BJ (cell line): ENCODE measurements around the gene CGB7. TPM values are rescaled to one million over a fixed set of nuclear protein-coding genes. Genes with fewer than 3 reads are reported as not detected.
"Not testable (repeated sequence)": the region's sequence is repeated elsewhere in the genome, so short reads cannot be mapped to it uniquely, and the experiment has no call there.

Experiments
- CTCF ChIA-PET: fragments of 350-600 bp; formaldehyde crosslinking; extraction: SDS; loops from one replicate; lab custom pipeline; 2021; ENCODE audit warnings: antibody characterized with exemption, inconsistent platforms; lab: Yijun Ruan, JAX
- POLR2A ChIA-PET: fragments of 300-600 bp; sonication (Branson Sonifier 250); formaldehyde crosslinking; extraction: SDS; loops from one replicate; lab custom pipeline; 2021; ENCODE audit warnings: antibody characterized with exemption; lab: Charles Lee
- DNase-seq: peaks from one replicate; pipeline ENCODE4 v3.0.0-alpha.2; 2011; ENCODE audit warnings: low read depth
- H3K27me3 ChIP-seq: 2 replicates; pipeline ENCODE4 v1.6.0; 2011; ENCODE audit warnings: low read length; ENCODE audit not compliant: control insufficient read depth, insufficient read depth
- H3K36me3 ChIP-seq: 2 replicates; pipeline ENCODE4 v1.5.1; 2011; ENCODE audit warnings: low read length; ENCODE audit not compliant: control insufficient read depth, insufficient read depth
- H3K4me3 ChIP-seq: 2 replicates; pipeline ENCODE4 v1.5.1; 2011; ENCODE audit warnings: low read depth, mild to moderate bottlenecking, control low read depth, low read length
- polyA plus RNA-seq: library from polyadenylated mRNA; depleted of rRNA; stranded (reverse); fragments of >200 nt; gene quantifications from 2 replicates; pipeline ENCODE4 v1.2.3, GENCODE V29; 2011
- TF ChIP-seq, protein P1 (sequence below): IDR thresholded peaks from 2 replicates; pipeline ENCODE4 v1.5.1; 2011; ENCODE audit warnings: low read depth, mild to moderate bottlenecking, control low read depth, inconsistent platforms, low read length, moderate library complexity; ENCODE audit not compliant: insufficient read depth

The CGB7 gene
- polyA plus RNA-seq, 1 experiment: 0.28 TPM

- TF ChIP-seq, protein P1, sequence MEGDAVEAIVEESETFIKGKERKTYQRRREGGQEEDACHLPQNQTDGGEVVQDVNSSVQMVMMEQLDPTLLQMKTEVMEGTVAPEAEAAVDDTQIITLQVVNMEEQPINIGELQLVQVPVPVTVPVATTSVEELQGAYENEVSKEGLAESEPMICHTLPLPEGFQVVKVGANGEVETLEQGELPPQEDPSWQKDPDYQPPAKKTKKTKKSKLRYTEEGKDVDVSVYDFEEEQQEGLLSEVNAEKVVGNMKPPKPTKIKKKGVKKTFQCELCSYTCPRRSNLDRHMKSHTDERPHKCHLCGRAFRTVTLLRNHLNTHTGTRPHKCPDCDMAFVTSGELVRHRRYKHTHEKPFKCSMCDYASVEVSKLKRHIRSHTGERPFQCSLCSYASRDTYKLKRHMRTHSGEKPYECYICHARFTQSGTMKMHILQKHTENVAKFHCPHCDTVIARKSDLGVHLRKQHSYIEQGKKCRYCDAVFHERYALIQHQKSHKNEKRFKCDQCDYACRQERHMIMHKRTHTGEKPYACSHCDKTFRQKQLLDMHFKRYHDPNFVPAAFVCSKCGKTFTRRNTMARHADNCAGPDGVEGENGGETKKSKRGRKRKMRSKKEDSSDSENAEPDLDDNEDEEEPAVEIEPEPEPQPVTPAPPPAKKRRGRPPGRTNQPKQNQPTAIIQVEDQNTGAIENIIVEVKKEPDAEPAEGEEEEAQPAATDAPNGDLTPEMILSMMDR: no peak
- no peak for DNase-seq
- Histone ChIP-seq H3K27me3 (no peaks in the 10 kb centered on the region), H3K4me3 (peak overlapping the region; percentile 43), H3K36me3 (peaks cover 5% of the 10 kb centered on the region)
- CTCF ChIA-PET: interaction anchor here (1.2 kb wide), 1 partner anchor 10 kb away, joined by 4 read pairs; no protein-coding TSS in a partner anchor
- POLR2A ChIA-PET: no interaction called here
Measured at GRCh38 chr19:49084206-49085019, 26.9 kb upstream of the CGB7 start.

GRCh38 chr19:49081273-49081672, 23.7 kb upstream of the CGB7 start:
- Histone ChIP-seq H3K4me3 (no peak overlapping the region), H3K36me3 (no peaks in the 10 kb centered on the region), H3K27me3 (no peaks in the 10 kb centered on the region)
- TF ChIP-seq, protein P1: no peak
- CTCF ChIA-PET: interaction anchor here (0.6 to 1.4 kb wide), 2 partner anchors 23 to 144 kb away, joined by 3 read pairs; no protein-coding TSS in a partner anchor
- POLR2A ChIA-PET: no interaction called here
- no peak for DNase-seq

DNA sequence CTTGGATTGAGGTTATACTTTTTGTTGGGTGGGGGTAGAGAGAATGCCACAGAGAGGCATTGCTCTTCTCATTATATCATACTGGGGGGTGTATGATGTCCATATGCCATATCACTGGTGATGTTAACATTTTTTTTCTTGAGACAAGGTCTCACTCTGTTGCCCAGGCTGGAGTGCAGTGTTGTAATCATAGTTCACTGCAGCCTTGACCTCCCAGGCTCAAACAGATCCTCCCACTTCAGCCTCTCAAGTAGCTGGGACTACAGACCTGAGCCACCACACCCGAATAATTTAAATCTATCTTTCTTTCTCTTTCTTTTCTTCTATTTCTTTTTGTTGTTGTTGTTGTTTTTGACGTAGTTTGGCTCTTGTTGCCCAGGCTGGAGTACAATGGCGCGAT, 22.8 kb upstream of the CGB7 start:
- H3K36me3 ChIP-seq: no peaks in the 10 kb centered on the region
- H3K27me3 ChIP-seq: no peaks in the 10 kb centered on the region
- POLR2A ChIA-PET: no interaction called here
- TF ChIP-seq, protein P1: no peak
- H3K4me3 ChIP-seq: no peak overlapping the region
- CTCF ChIA-PET: interaction anchor here (0.6 to 1.1 kb wide), 2 partner anchors 23 to 80 kb away, joined by 3 read pairs; no protein-coding TSS in a partner anchor
- DNase-seq: no peak

- H3K27me3 ChIP-seq: peaks cover 12% of the 10 kb centered on the region
- CTCF ChIA-PET: interaction anchor here (0.6 to 2.5 kb wide), 10 partner anchors 9 to 226 kb away, joined by 3 to 13 read pairs (median 4); partner anchors contain the start of gene CGB7
- H3K36me3 ChIP-seq, DNase-seq, POLR2A ChIA-PET, H3K4me3 ChIP-seq: not testable (repeated sequence)
- TF ChIP-seq, protein P1: peak; percentile 67
Measured at GRCh38 chr19:49074869-49075268, 17.3 kb upstream of the CGB7 start.
